ENCODE data around the gene FSCN2.

The FSCN2 gene

DNA sequence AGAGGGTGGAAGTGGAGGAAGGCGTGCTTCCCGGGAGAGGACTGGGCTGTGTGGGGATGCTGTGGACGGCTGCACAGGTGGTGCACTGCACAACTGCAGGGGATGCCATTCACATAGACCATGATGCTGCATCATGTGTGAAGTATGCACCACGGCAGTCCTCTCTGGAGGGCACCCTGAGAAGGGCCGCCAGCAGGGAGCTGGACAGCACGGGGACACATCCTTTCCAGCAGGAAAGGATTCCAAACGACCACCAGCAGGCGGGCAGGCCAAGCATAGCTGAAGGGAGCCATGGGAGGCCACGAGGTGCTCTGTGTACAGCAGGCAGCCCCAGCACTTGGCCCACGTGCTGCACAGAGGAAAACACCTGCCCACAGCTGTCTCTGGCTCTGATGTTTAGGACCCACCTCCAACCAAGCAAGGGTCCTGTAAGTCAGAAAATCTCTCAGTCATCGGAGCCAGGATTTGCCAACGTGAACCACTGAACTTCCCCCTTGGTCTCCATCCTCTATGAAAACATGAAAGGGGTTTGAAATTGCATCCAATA lies 25.6 kb upstream of the FSCN2 start:
- no peak overlapping the region for H3K9ac ChIP-seq
- no peaks in the 10 kb centered on the region for H3K27me3 ChIP-seq (ENCODE audit: control insufficient read depth, insufficient read depth, low read length)
- no peaks in the 10 kb centered on the region for H3K36me3 ChIP-seq (ENCODE audit: control insufficient read depth, insufficient read depth, low read length)
- H3K4me1 ChIP-seq: no peaks in the 10 kb centered on the region
- no peaks in the 10 kb centered on the region for H3K79me2 ChIP-seq
- no peak overlapping the region for H3K4me3 ChIP-seq (ENCODE audit: low read depth, low read length)
- TF ChIP-seq, protein P1, sequence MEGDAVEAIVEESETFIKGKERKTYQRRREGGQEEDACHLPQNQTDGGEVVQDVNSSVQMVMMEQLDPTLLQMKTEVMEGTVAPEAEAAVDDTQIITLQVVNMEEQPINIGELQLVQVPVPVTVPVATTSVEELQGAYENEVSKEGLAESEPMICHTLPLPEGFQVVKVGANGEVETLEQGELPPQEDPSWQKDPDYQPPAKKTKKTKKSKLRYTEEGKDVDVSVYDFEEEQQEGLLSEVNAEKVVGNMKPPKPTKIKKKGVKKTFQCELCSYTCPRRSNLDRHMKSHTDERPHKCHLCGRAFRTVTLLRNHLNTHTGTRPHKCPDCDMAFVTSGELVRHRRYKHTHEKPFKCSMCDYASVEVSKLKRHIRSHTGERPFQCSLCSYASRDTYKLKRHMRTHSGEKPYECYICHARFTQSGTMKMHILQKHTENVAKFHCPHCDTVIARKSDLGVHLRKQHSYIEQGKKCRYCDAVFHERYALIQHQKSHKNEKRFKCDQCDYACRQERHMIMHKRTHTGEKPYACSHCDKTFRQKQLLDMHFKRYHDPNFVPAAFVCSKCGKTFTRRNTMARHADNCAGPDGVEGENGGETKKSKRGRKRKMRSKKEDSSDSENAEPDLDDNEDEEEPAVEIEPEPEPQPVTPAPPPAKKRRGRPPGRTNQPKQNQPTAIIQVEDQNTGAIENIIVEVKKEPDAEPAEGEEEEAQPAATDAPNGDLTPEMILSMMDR (IDR thresholded peaks at IDR 0.05): no peak
- no peaks in the 10 kb centered on the region for H3K9me3 ChIP-seq (ENCODE audit: control insufficient read depth, low read length)
- no peak overlapping the region for H2AFZ ChIP-seq
- no peak overlapping the region for H3K27ac ChIP-seq
- no peak overlapping the region for H3K4me2 ChIP-seq (ENCODE audit: low read length)

DNA sequence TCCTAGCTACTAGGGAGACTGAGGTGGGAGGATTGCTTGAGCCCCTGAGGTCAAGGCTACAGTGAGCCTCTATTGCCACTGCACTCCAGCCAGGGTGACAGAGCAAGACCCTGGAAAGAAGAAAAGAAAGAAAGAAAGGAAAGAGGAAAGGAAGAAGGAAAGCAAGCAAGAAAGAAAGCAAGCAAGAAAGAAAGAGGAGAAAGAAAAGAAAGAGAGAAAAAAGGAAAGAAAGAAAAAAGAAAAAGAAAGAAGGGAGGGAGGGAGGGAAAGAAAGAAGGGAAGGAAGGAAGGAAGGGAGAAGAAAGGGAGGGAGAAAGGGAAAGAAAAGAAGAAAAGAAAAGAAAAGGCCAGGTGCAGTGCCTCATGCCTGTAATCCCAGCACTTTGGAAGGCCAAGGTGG lies 24.6 kb upstream of the FSCN2 start:
- Histone ChIP-seq H3K9ac (no peak overlapping the region), H3K9me3 (ENCODE audit: control insufficient read depth, low read length) (no peaks in the 10 kb centered on the region)

DNA sequence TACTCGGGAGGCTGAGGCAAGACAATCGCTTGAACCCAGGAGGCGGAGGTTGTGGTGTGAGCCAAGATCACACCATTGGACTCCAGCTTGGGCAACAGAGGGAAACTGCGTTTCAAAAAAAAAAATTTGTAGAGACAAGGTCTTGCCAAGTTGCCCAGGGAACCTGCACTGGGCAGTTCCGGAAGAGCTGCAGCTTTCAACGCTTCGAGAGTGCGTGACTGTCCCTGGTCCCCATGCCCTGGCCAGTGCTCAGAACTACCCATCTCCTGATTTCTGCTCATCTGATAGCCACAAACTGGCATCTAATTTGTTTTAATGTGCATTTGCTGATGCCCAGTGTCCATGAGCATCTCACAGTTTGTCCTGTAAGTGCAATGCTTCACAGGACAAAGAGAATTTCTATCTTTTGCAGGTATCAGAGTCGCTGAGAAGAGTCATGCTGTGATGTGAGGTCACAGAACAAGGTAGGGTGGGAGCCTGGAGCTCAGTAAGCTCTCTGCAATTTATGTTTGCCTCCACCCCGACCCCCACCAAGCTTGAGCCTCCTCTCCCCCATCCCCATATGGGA lies 19.5 kb upstream of the FSCN2 start:
- Histone ChIP-seq H3K27ac (no peak overlapping the region), H3K4me3 (ENCODE audit: low read depth, low read length) (peak overlapping the region; percentile 93), H3K4me2 (ENCODE audit: low read length) (peak overlapping the region; percentile 93), H3K27me3 (ENCODE audit: control insufficient read depth, insufficient read depth, low read length) (no peaks in the 10 kb centered on the region), H3K36me3 (ENCODE audit: control insufficient read depth, insufficient read depth, low read length) (no peaks in the 10 kb centered on the region), H3K9ac (no peak overlapping the region), H3K9me3 (ENCODE audit: control insufficient read depth, low read length) (no peaks in the 10 kb centered on the region), H2AFZ (no peak overlapping the region), H3K4me1 (peaks cover 9% of the 10 kb centered on the region), H3K79me2 (peaks cover 11% of the 10 kb centered on the region)
- TF ChIP-seq, protein P1 (IDR thresholded peaks at IDR 0.05): no peak

More for the DNA sequence above, 24.6 kb upstream of the FSCN2 start:
- no peak overlapping the region for H3K27ac ChIP-seq
- no peaks in the 10 kb centered on the region for H3K36me3 ChIP-seq (ENCODE audit: control insufficient read depth, insufficient read depth, low read length)
- H3K4me3 ChIP-seq (ENCODE audit: low read depth, low read length): no peak overlapping the region
- no peaks in the 10 kb centered on the region for H3K27me3 ChIP-seq (ENCODE audit: control insufficient read depth, insufficient read depth, low read length)
- no peak overlapping the region for H3K4me2 ChIP-seq (ENCODE audit: low read length)
- TF ChIP-seq, protein P1 (IDR thresholded peaks at IDR 0.05): no peak
- no peaks in the 10 kb centered on the region for H3K79me2 ChIP-seq
- H3K4me1 ChIP-seq: no peaks in the 10 kb centered on the region
- H2AFZ ChIP-seq: no peak overlapping the region

DNA sequence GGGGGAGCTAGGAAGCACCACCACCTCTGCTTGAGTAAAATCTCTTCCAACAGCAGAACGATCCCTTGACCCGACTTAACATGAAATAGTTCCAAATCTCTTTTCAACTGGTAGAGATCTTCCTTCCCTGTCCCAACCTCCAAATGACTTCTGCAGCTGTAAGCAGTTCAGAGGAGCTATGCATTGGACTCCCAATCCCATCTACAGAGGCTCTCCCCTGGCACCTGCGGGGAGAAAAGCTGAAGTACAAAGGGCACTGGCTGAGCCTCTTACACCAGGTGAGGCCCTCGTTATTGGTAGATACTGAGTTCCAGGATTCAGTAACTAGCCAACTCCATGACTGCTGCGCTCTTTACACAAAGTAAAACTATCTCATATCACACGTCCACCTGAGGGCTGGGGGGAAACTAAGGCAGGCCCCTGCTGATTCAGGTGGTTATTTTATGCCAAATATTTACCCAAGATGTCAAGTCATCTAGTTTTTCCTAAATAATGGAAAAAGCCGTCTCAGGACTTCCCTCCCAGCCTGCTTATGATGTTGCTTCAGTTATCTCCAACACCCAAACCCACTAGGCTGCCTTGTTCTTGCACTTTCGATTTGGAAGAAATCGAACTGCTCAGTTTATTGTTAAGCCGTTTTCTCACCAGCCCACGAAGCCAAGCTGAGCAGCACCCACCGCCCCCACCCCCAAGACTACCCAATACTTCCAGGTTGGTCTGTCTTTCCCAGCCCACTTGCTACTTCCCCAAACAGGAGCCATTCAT lies 18.8 kb upstream of the FSCN2 start:
- Histone ChIP-seq H3K27me3 (ENCODE audit: control insufficient read depth, insufficient read depth, low read length) (no peaks in the 10 kb centered on the region), H2AFZ (no peak overlapping the region), H3K9me3 (ENCODE audit: control insufficient read depth, low read length) (no peaks in the 10 kb centered on the region), H3K4me1 (peaks cover 9% of the 10 kb centered on the region), H3K4me2 (ENCODE audit: low read length) (peak overlapping the region; percentile 93), H3K9ac (no peak overlapping the region), H3K4me3 (ENCODE audit: low read depth, low read length) (peak overlapping the region; percentile 93), H3K36me3 (ENCODE audit: control insufficient read depth, insufficient read depth, low read length) (no peaks in the 10 kb centered on the region), H3K79me2 (peaks cover 11% of the 10 kb centered on the region), H3K27ac (no peak overlapping the region)
- TF ChIP-seq, protein P1 (IDR thresholded peaks at IDR 0.05): no peak

Measured in parathyroid adenoma (tissue), 2 donors.